IMR-90 (cell line): ENCODE data around the gene ARVCF. TPM values are rescaled to one million over a fixed set of nuclear protein-coding genes. Genes with fewer than 3 reads are reported as not detected.

Source experiments
- ATAC-seq: fragments of 200-7000 bp; cut with Tn5 transposase; 2 replicates; pipeline ENCODE4 v1.9.1; 2020; ENCODE audit warnings: low read depth, mild to moderate bottlenecking, moderate library complexity
- BruUV-seq: library from RNA; stranded (reverse); fragments of 400-500 nt; replicated peaks from 2 replicates; lab custom pipeline; 2021; lab: Mats Ljungman, UMichigan
- CTCF ChIA-PET: fragments of 300-600 bp; formaldehyde crosslinking; extraction: SDS; loops from one replicate; lab custom pipeline; 2021; ENCODE audit warnings: antibody characterized with exemption; lab: Yijun Ruan, JAX
- POLR2A ChIA-PET: fragments of 300-600 bp; sonication (Branson Sonifier 250); formaldehyde crosslinking; loops from one replicate; lab custom pipeline; 2022; ENCODE audit warnings: antibody characterized with exemption; ENCODE audit not compliant: unreplicated experiment; lab: Charles Lee
- DNase-seq: peaks from one replicate; pipeline ENCODE4 v3.0.0; 2013
- H2AFZ ChIP-seq: replicated peaks from 2 replicates; pipeline ENCODE3; 2013; ENCODE audit warnings: low read length, mild to moderate bottlenecking; ENCODE audit not compliant: poor library complexity
- H2AK5ac ChIP-seq: 2 replicates; pipeline ENCODE4 v1.6.1; 2013; ENCODE audit warnings: low read depth, low read length, inconsistent platforms
- H2AK9ac ChIP-seq: replicated peaks from 2 replicates; pipeline ENCODE3; 2013; ENCODE audit warnings: mild to moderate bottlenecking, low read depth, low read length, moderate library complexity; ENCODE audit not compliant: poor library complexity
- H2BK120ac ChIP-seq: 2 replicates; pipeline ENCODE4 v1.6.1; 2013; ENCODE audit warnings: low read depth, low read length, inconsistent platforms
- H2BK15ac ChIP-seq: 3 replicates; pipeline ENCODE4 v1.6.1; 2013; ENCODE audit warnings: low read depth, low read length, inconsistent platforms
- H2BK20ac ChIP-seq: 2 replicates; pipeline ENCODE4 v1.6.1; 2013; ENCODE audit warnings: low read depth, mild to moderate bottlenecking, inconsistent platforms, low read length, moderate library complexity
- H2BK5ac ChIP-seq: 2 replicates; pipeline ENCODE4 v1.6.1; 2013; ENCODE audit warnings: mild to moderate bottlenecking, low read depth, low read length, inconsistent platforms; ENCODE audit not compliant: poor library complexity, severe bottlenecking
- H3K14ac ChIP-seq: replicated peaks from 2 replicates; pipeline ENCODE4 v1.6.1; 2013; ENCODE audit warnings: low read depth, low read length, inconsistent platforms
- H3K18ac ChIP-seq: 2 replicates; pipeline ENCODE4 v1.6.1; 2013; ENCODE audit warnings: low read depth, low read length, control low read depth
- H3K23ac ChIP-seq: 2 replicates; pipeline ENCODE4 v1.6.1; 2013; ENCODE audit warnings: low read depth, low read length, inconsistent platforms
- H3K27ac ChIP-seq: 2 replicates; pipeline ENCODE4 v1.5.1; 2013; ENCODE audit warnings: mild to moderate bottlenecking, control low read depth, low read length; ENCODE audit not compliant: insufficient read depth
- H3K27me3 ChIP-seq: 2 replicates; pipeline ENCODE4 v1.6.1; 2013; ENCODE audit warnings: low read length; ENCODE audit not compliant: control insufficient read depth, insufficient read depth
- H3K36me3 ChIP-seq: 2 replicates; pipeline ENCODE4 v1.6.1; 2013; ENCODE audit warnings: low read length, mixed read lengths; ENCODE audit not compliant: control insufficient read depth, insufficient read depth
- H3K4ac ChIP-seq: 2 replicates; pipeline ENCODE4 v1.6.1; 2013; ENCODE audit warnings: low read depth, low read length, inconsistent platforms
- H3K4me1 ChIP-seq: 2 replicates; pipeline ENCODE4 v1.6.1; 2013; ENCODE audit warnings: low read length, mixed read lengths; ENCODE audit not compliant: control insufficient read depth, insufficient read depth
- H3K4me2 ChIP-seq: 2 replicates; pipeline ENCODE4 v1.6.1; 2013; ENCODE audit warnings: low read depth, mild to moderate bottlenecking, control low read depth, low read length, moderate library complexity
- H3K4me3 ChIP-seq: 2 replicates; pipeline ENCODE4 v1.5.1; 2013; ENCODE audit warnings: low read depth, mild to moderate bottlenecking, control low read depth, low read length, moderate library complexity; ENCODE audit not compliant: insufficient read depth
- H3K56ac ChIP-seq: 2 replicates; pipeline ENCODE4 v1.6.1; 2013; ENCODE audit warnings: low read length, inconsistent platforms; ENCODE audit not compliant: insufficient read depth; ENCODE audit errors: extremely low read depth
- H3K79me1 ChIP-seq, 2 experiments: 2 replicates each; pipeline ENCODE4 v1.6.1; 2013; ENCODE audit warnings: low read length in 2 of 2, inconsistent platforms in 1 of 2, low read depth in 1 of 2
- H3K9ac ChIP-seq: 2 replicates; pipeline ENCODE4 v1.6.1; 2013; ENCODE audit warnings: low read depth, low read length, control low read depth
- H3K9me1 ChIP-seq: 2 replicates; pipeline ENCODE4 v1.6.1; 2013; ENCODE audit warnings: low read length, inconsistent platforms; ENCODE audit not compliant: insufficient read depth
- H3K9me3 ChIP-seq: 2 replicates; pipeline ENCODE4 v1.6.1; 2013; ENCODE audit warnings: low read length; ENCODE audit not compliant: control insufficient read depth, insufficient read depth
- H4K20me1 ChIP-seq: 2 replicates; pipeline ENCODE4 v1.6.1; 2013; ENCODE audit warnings: low read length, inconsistent platforms; ENCODE audit not compliant: insufficient read depth
- H4K5ac ChIP-seq: 2 replicates; pipeline ENCODE4 v1.6.1; 2013; ENCODE audit warnings: mild to moderate bottlenecking, low read depth, low read length, control low read depth
- H4K8ac ChIP-seq, 2 experiments: 2 replicates each; pipeline ENCODE4 v1.6.1; 2013; ENCODE audit warnings: low read depth in 2 of 2, low read length in 2 of 2, control low read depth in 1 of 2, inconsistent platforms in 1 of 2
- H4K91ac ChIP-seq: 2 replicates; pipeline ENCODE4 v1.6.1; 2013; ENCODE audit warnings: low read depth, low read length, inconsistent platforms; ENCODE audit not compliant: insufficient read depth
- BHLHE40 ChIP-seq: fragments of 150-350 bp; IDR thresholded peaks from 2 replicates; pipeline ENCODE4 v1.6.1; 2016; ENCODE audit warnings: mild to moderate bottlenecking, low read depth, low read length
- CEBPB ChIP-seq: IDR thresholded peaks from 2 replicates; pipeline ENCODE4 v1.6.1; 2012; ENCODE audit warnings: low read depth, low read length, improper control_type of control experiment
- CHD1 ChIP-seq: IDR thresholded peaks from 2 replicates; pipeline ENCODE4 v1.6.1; 2012; ENCODE audit warnings: low read depth, low read length, improper control_type of control experiment
- ELK1 ChIP-seq: fragments of 150-350 bp; IDR thresholded peaks from 2 replicates; pipeline ENCODE4 v1.6.1; 2016; ENCODE audit warnings: low read depth, mild to moderate bottlenecking, low read length, moderate library complexity, borderline replicate concordance
- FOS ChIP-seq: fragments of 150-350 bp; IDR thresholded peaks from 2 replicates; pipeline ENCODE4 v1.6.1; 2016; ENCODE audit warnings: low read depth, low read length
- MAFK ChIP-seq: IDR thresholded peaks from 2 replicates; pipeline ENCODE4 v1.6.1; 2012; ENCODE audit warnings: low read depth, low read length, improper control_type of control experiment
- MAZ ChIP-seq: IDR thresholded peaks from 2 replicates; pipeline ENCODE4 v1.6.1; 2012; ENCODE audit warnings: low read depth, mild to moderate bottlenecking, low read length, improper control_type of control experiment, moderate library complexity, borderline replicate concordance
- MXI1 ChIP-seq: IDR thresholded peaks from 2 replicates; pipeline ENCODE4 v1.6.1; 2012; ENCODE audit warnings: low read depth, mild to moderate bottlenecking, low read length, moderate library complexity, borderline replicate concordance
- NFE2L2 ChIP-seq: fragments of 150-350 bp; IDR thresholded peaks from 2 replicates; pipeline ENCODE4 v1.6.1; 2016; ENCODE audit warnings: low read depth, mild to moderate bottlenecking, low read length
- POLR2A ChIP-seq: IDR thresholded peaks from 2 replicates; pipeline ENCODE4 v1.6.1; 2012; ENCODE audit warnings: mild to moderate bottlenecking, low read depth, low read length
- RAD21 ChIP-seq: IDR thresholded peaks from 2 replicates; pipeline ENCODE4 v1.6.1; 2012; ENCODE audit warnings: low read length, improper control_type of control experiment
- RCOR1 ChIP-seq: IDR thresholded peaks from 2 replicates; pipeline ENCODE4 v1.6.1; 2012; ENCODE audit warnings: mild to moderate bottlenecking, low read length, improper control_type of control experiment; ENCODE audit not compliant: insufficient replicate concordance
- RFX5 ChIP-seq: IDR thresholded peaks from 2 replicates; pipeline ENCODE4 v1.8.0; 2012; ENCODE audit warnings: low read depth, mild to moderate bottlenecking, low read length, moderate library complexity
- SMC3 ChIP-seq: fragments of 150-350 bp; IDR thresholded peaks from 2 replicates; pipeline ENCODE4 v1.6.1; 2016; ENCODE audit warnings: low read depth, mild to moderate bottlenecking, antibody characterized with exemption, low read length, moderate library complexity
- WGBS, 2 experiments: methylation state at CpG; one replicate each; pipeline versions ENCODE4 v1.1.5 to v1.1.7; 2013; ENCODE audit warnings: missing lambda C conversion rate in 2 of 2; ENCODE audit not compliant: insufficient read length in 1 of 2; ENCODE audit errors: extremely low coverage in 2 of 2; 5-methylcytosine and 5-hydroxymethylcytosine counted together
- dilution Hi-C: fragments of 300-500 bp; cut with HindIII; formaldehyde crosslinking; loops from one replicate; pipeline ENCODE4 v1.14.3; 2018; ENCODE audit warnings: low sequenced_read_pairs; ENCODE audit not compliant: unreplicated experiment
- in situ Hi-C: fragments of 300-500 bp; cut with MboI; formaldehyde crosslinking; loops from 3 replicates; pipeline ENCODE4 v1.14.3; 2019; ENCODE audit warnings: low sequenced_read_pairs, inconsistent platforms, mixed read lengths
- intact Hi-C: fragments of 100-400 bp; cut with micrococcal nuclease; formaldehyde crosslinking; loops from 2 replicates; pipeline ENCODE4 v1.10.0; 2022
- polyA plus RNA-seq, 3 experiments: library from polyadenylated mRNA; depleted of rRNA; stranded (reverse); fragments of >200 nt; gene quantifications; 2 replicates each; pipeline ENCODE4 v1.2.3, GENCODE V29; 2012; ENCODE audit warnings: low replicate concordance in 1 of 3
- total RNA-seq: library from RNA; depleted of rRNA; stranded (reverse); fragments of >200 nt; gene quantifications from 2 replicates; pipeline ENCODE4 v1.2.3, GENCODE V29; 2012
- TF ChIP-seq, protein P1 (sequence below): fragments of 150-350 bp; IDR thresholded peaks from 2 replicates; pipeline ENCODE4 v1.6.1; 2017; ENCODE audit warnings: mild to moderate bottlenecking, antibody characterized with exemption, low read length, low read depth

Gene ARVCF
- total and polyA plus RNA-seq, 2 of the 4 experiments (the other 2 are of a cell fraction) = 8.6 to 14.1 TPM

DNA sequence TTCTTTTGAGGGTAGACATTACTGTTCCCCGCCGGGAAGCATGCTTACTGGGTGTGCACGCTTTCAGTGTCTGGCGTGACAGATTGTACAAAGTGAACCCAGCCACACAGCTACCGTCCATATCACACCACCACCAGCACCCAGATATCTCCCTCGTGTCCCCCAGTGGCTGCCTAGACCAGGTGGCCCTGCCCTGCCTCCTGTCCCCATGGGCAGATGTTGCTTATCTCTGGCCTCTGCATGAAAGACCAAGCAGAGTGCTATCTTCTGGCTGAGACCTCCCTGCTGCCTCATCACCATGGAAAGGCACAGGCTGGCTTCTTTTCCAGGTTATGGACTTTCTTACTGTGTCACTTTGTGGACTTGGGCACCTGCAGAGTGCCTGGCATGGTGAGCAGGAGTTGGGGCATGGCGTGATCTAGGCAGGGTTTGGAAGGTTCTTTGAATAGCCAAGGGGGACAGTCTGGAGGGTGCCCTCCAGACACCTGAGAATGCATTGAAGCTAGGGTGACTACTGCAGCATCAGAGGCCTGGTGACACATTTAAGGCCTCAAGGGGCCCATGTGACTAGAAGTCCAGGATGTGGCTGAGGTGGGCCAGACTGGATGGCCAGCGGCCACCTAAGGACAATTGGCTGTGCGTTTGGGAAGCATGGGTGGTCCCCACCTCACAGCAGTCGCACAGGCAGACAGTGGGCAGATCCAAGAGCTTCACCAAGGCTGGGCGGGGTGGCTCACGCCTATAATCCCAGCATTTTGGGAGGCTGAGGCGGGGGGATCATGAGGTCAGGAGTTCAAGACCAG lies 9.0 kb upstream of the ARVCF start:
- H3K36me3 ChIP-seq = peaks cover 6% of the 10 kb centered on the region; the same call in 1 of the 2 replicates
- no peak overlapping the region for H2AFZ ChIP-seq
- no peak overlapping the region for H3K14ac ChIP-seq
- ATAC-seq (no peak), DNase-seq (no peak)
- H3K4me1 ChIP-seq = peaks cover 9% of the 10 kb centered on the region
- ChIA-PET CTCF (no interaction called here), POLR2A (no interaction called here)
- no peak overlapping the region for H3K4me3 ChIP-seq
- peak overlapping the region; percentile 23 for H2AK9ac ChIP-seq
- H3K4me2 ChIP-seq = no peak overlapping the region
- peaks cover 36% of the 10 kb centered on the region for H3K9me1 ChIP-seq
- no peak overlapping the region for H2BK20ac ChIP-seq
- in situ Hi-C loops (no loop called here), intact Hi-C loops (no loop called here), dilution Hi-C loops (no loop called here)
- no peak overlapping the region for H4K91ac ChIP-seq
- no peak overlapping the region for H2BK15ac ChIP-seq
- no peak overlapping the region for H2BK5ac ChIP-seq
- no peak overlapping the region for H3K4ac ChIP-seq
- H2BK120ac ChIP-seq = no peak overlapping the region
- no peak overlapping the region for H3K27ac ChIP-seq
- H3K79me1 ChIP-seq = peaks cover 24 to 86% of the 10 kb centered on the region in 2 experiments
- BruUV-seq = no TSS peak
- no peak overlapping the region for H3K23ac ChIP-seq
- H2AK5ac ChIP-seq = no peak overlapping the region
- no peak overlapping the region for H4K8ac ChIP-seq
- peaks cover 75% of the 10 kb centered on the region for H4K20me1 ChIP-seq
- WGBS, 2 experiments = 96% methylated on average over 10 of the region's 13 CpGs; no CpG with 5 or more reads in 1 of the 2 experiments
- no peak overlapping the region for H3K56ac ChIP-seq
- no peaks in the 10 kb centered on the region for H3K27me3 ChIP-seq
- H3K9me3 ChIP-seq = no peaks in the 10 kb centered on the region
- H3K9ac ChIP-seq = no peak overlapping the region
- no peak overlapping the region for H4K5ac ChIP-seq
- H3K18ac ChIP-seq = no peak overlapping the region
- no peak for TF ChIP-seq FOS
- no peak for TF ChIP-seq MAZ
- no peak for TF ChIP-seq SMC3
- no peak for TF ChIP-seq POLR2A
- no peak for TF ChIP-seq RFX5
- no peak for TF ChIP-seq RAD21
- TF ChIP-seq BHLHE40 = no peak
- no peak for TF ChIP-seq CEBPB
- TF ChIP-seq MAFK = no peak
- TF ChIP-seq, protein P1, sequence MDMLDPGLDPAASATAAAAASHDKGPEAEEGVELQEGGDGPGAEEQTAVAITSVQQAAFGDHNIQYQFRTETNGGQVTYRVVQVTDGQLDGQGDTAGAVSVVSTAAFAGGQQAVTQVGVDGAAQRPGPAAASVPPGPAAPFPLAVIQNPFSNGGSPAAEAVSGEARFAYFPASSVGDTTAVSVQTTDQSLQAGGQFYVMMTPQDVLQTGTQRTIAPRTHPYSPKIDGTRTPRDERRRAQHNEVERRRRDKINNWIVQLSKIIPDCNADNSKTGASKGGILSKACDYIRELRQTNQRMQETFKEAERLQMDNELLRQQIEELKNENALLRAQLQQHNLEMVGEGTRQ = no peak
- no peak for TF ChIP-seq MXI1
- no peak for TF ChIP-seq NFE2L2
- no peak for TF ChIP-seq ELK1
- TF ChIP-seq RCOR1 = no peak
- TF ChIP-seq CHD1 = no peak
